Body of pancreas (tissue), 4 donors: Measurements from ENCODE around the gene ATF3. TPM values are rescaled to one million over a fixed set of nuclear protein-coding genes. Genes with fewer than 3 reads are reported as not detected.

ENCODE experiments used
- ATAC-seq: fragments of 150-250 bp; one replicate; pipeline ENCODE4 v1.9.1; 2016
- DNase-seq, 4 donors: peaks; one replicate each; pipeline ENCODE4 v3.0.0-alpha.2; 2019
- H3K27ac ChIP-seq, 4 donors: fragments of 200-600 bp; sonication (generic); 1 replicate in 3 of 4; 2 replicates in 1 of 4; pipeline versions ENCODE4 v1.5.1 to v1.6.1; 2016 to 2019; ENCODE audit warnings: mild to moderate bottlenecking in 1 of 4, mixed read lengths in 1 of 4, moderate library complexity in 1 of 4
- H3K27me3 ChIP-seq, 2 donors: fragments of 200-600 bp; sonication (generic); one replicate each; pipeline ENCODE4 v1.6.0; 2016; ENCODE audit warnings: mild to moderate bottlenecking in 1 of 2
- H3K36me3 ChIP-seq, 2 donors: fragments of 200-600 bp; sonication (generic); replicated peaks in 1 of 2; 2 replicates each; pipeline ENCODE4 v1.5.1; 2016; ENCODE audit warnings: low read depth in 2 of 2; ENCODE audit not compliant: insufficient read depth in 1 of 2
- H3K4me1 ChIP-seq: fragments of 200-600 bp; sonication (generic); one replicate; pipeline ENCODE4 v1.6.0; 2016
- H3K4me3 ChIP-seq, 2 donors: fragments of 200-600 bp; sonication (generic); 1 replicate in 1 of 2; 2 replicates in 1 of 2; pipeline ENCODE4 v1.5.1; 2016 to 2019
- H3K9me3 ChIP-seq, 3 donors: fragments of 200-600 bp; sonication (generic); 1 replicate in 2 of 3; 2 replicates in 1 of 3; pipeline ENCODE4 v1.5.1; 2016
- CTCF ChIP-seq, 7 experiments: fragments of 450-650 bp in 4 of 7; fragments of 200-600 bp in 3 of 7; sonication (generic) in 3 of 7; IDR thresholded peaks; one replicate each; pipeline ENCODE4 v1.5.1; 2016 to 2019; ENCODE audit warnings: antibody characterized with exemption in 7 of 7
- POLR2A ChIP-seq, 3 donors: fragments of 450-650 bp; IDR thresholded peaks; one replicate each; pipeline ENCODE4 v1.6.1; 2016; ENCODE audit warnings: antibody characterized with exemption in 3 of 3, mild to moderate bottlenecking in 2 of 3
- WGBS, 2 donors: methylation state at CpG; one replicate each; pipeline ENCODE4 v1.1.5; 2017; 5-methylcytosine and 5-hydroxymethylcytosine counted together
- intact Hi-C: fragments of 100-400 bp; cut with DNase I; formaldehyde crosslinking; loops from one replicate; pipeline ENCODE4 v1.15.1; 2023
- total RNA-seq, 2 donors: library from RNA; depleted of rRNA; stranded (reverse); fragments of >200 nt; gene quantifications; one replicate each; pipeline ENCODE4 v1.1.0, GENCODE V29; 2016

ATF3 gene
- total RNA-seq, 2 donors from 2014 or later = 8.6 to 27.0 TPM

GRCh38 chr1:212567638-212568037 lies 40.9 kb upstream of the ATF3 start:
- Histone ChIP-seq H3K36me3 (no peaks in the 10 kb centered on the region), H3K27me3 (no peaks in the 10 kb centered on the region), H3K4me3 (no peak overlapping the region), H3K27ac (peak overlapping the region in 3 of 4 donors; percentile 71 to 84 (median 80)), H3K9me3 (no peaks in the 10 kb centered on the region), H3K4me1 (peaks cover 16% of the 10 kb centered on the region)
- no peak for TF ChIP-seq CTCF (IDR thresholded peaks at IDR 0.05)
- TF ChIP-seq POLR2A (IDR thresholded peaks at IDR 0.05) = no peak
- DNase-seq (no peak), ATAC-seq (no peak)
- intact Hi-C loops = no loop called here
- 40 to 55% methylated on average over 3 of the region's 3 CpGs for WGBS, 2 donors

GRCh38 chr1:212568978-212569537 lies 39.5 kb upstream of the ATF3 start:
- no peak overlapping the region for H3K4me3 ChIP-seq
- WGBS, 2 donors = 57 to 67% methylated on average over 5 of the region's 5 CpGs
- H3K27ac ChIP-seq = no peak overlapping the region
- no peaks in the 10 kb centered on the region for H3K9me3 ChIP-seq
- intact Hi-C loops = no loop called here
- ATAC-seq (no peak), DNase-seq (no peak)
- H3K27me3 ChIP-seq = no peaks in the 10 kb centered on the region
- no peak for TF ChIP-seq POLR2A (IDR thresholded peaks at IDR 0.05)
- TF ChIP-seq CTCF (IDR thresholded peaks at IDR 0.05) = no peak
- peaks cover 16% of the 10 kb centered on the region for H3K4me1 ChIP-seq
- H3K36me3 ChIP-seq = no peaks in the 10 kb centered on the region

GRCh38 chr1:212574732-212575131 lies 33.8 kb upstream of the ATF3 start:
- no peaks in the 10 kb centered on the region for H3K36me3 ChIP-seq
- intact Hi-C loops = no loop called here
- ATAC-seq = no peak
- no peak overlapping the region for H3K27ac ChIP-seq
- H3K27me3 ChIP-seq = no peaks in the 10 kb centered on the region
- H3K4me1 ChIP-seq = no peaks in the 10 kb centered on the region
- TF ChIP-seq POLR2A (IDR thresholded peaks at IDR 0.05) (no peak), CTCF (IDR thresholded peaks at IDR 0.05) (no peak)
- 91 to 95% methylated on average over 3 of the region's 3 CpGs for WGBS, 2 donors
- no peak for DNase-seq
- H3K4me3 ChIP-seq = no peak overlapping the region
- H3K9me3 ChIP-seq = no peaks in the 10 kb centered on the region

- Histone ChIP-seq H3K27ac (no peak overlapping the region), H3K9me3 (no peaks in the 10 kb centered on the region), H3K4me3 (no peak overlapping the region), H3K4me1 (no peaks in the 10 kb centered on the region), H3K36me3 (no peaks in the 10 kb centered on the region), H3K27me3 (no peaks in the 10 kb centered on the region)
- intact Hi-C loops = no loop called here
- ATAC-seq (no peak), DNase-seq (no peak)
- WGBS, 2 donors = 88 to 90% methylated on average over 2 of the region's 2 CpGs
- TF ChIP-seq POLR2A (IDR thresholded peaks at IDR 0.05) (no peak), CTCF (IDR thresholded peaks at IDR 0.05) (no peak)
Measured at GRCh38 chr1:212575333-212575732, 33.2 kb upstream of the ATF3 start.

- intact Hi-C loops = no loop called here
- TF ChIP-seq POLR2A (IDR thresholded peaks at IDR 0.05) = no peak
- no peak for TF ChIP-seq CTCF (IDR thresholded peaks at IDR 0.05)
- DNase-seq = no peak
- H3K4me3 ChIP-seq = no peak overlapping the region
- H3K4me1 ChIP-seq = no peaks in the 10 kb centered on the region
- ATAC-seq = no peak
- 24 to 79% methylated on average over 1 of the region's 1 CpG for WGBS, 2 donors
- no peak overlapping the region for H3K27ac ChIP-seq
- no peaks in the 10 kb centered on the region for H3K36me3 ChIP-seq
- no peaks in the 10 kb centered on the region for H3K27me3 ChIP-seq
- no peaks in the 10 kb centered on the region for H3K9me3 ChIP-seq
Measured at GRCh38 chr1:212578041-212578440, 30.5 kb upstream of the ATF3 start.
